Pancreas (tissue), 10 donors: ENCODE results near the gene CCDC28B. TPM values are rescaled to one million over a fixed set of nuclear protein-coding genes. Genes with fewer than 3 reads are reported as not detected.
A peak's percentile ranks its signal among the peaks of the same experiment; 100 is the strongest.

Source experiments
- ATAC-seq, 4 donors: fragments of 200-7000 bp; cut with Tn5 transposase; one replicate each; pipeline versions ENCODE4 v1.8.0 to v1.9.1; 2020; ENCODE audit warnings: mild to moderate bottlenecking in 4 of 4, moderate library complexity in 4 of 4
- DNase-seq, 6 donors: peaks; one replicate each; pipeline ENCODE4 v3.0.0-alpha.2; 2020
- FAIRE-seq: peaks from 2 replicates; lab custom pipeline; 2012; peaks lifted over from hg19 to GRCh38; lab: Jason Lieb, UNC
- H3K27ac ChIP-seq, 4 donors: fragments of 200-600 bp; sonication (generic); 1 replicate in 3 of 4; 2 replicates in 1 of 4; pipeline versions ENCODE4 v1.5.0 to v1.8.0; 2020
- H3K27me3 ChIP-seq, 4 donors: fragments of 200-600 bp; one replicate each; pipeline ENCODE4 v1.8.0; 2021
- H3K36me3 ChIP-seq, 3 donors: fragments of 200-600 bp; sonication (generic) in 1 of 3; one replicate each; pipeline versions ENCODE4 v1.5.0 to v1.8.0; 2020 to 2021
- H3K4me1 ChIP-seq, 3 donors: fragments of 200-600 bp; one replicate each; pipeline ENCODE4 v1.8.0; 2021
- H3K4me3 ChIP-seq, 4 donors: fragments of 200-600 bp; sonication (generic) in 2 of 4; one replicate each; pipeline versions ENCODE4 v1.5.0 to v1.8.0; 2020 to 2021
- H3K9me3 ChIP-seq, 4 donors: fragments of 200-600 bp; one replicate each; pipeline ENCODE4 v1.8.0; 2021
- WGBS, 2 donors: extraction: QIAGEN DNeasy Blood & Tissue Kit; methylation state at CpG; one replicate each; pipeline ENCODE4 v1.1.7; 2013; 5-methylcytosine and 5-hydroxymethylcytosine counted together
- intact Hi-C, 3 donors: fragments of 100-400 bp; cut with DNase I; formaldehyde crosslinking; loops; one replicate each; pipeline versions ENCODE4 v1.11.1 to v1.14.2; 2022
- polyA plus RNA-seq, 2 donors: library from polyadenylated mRNA; stranded (reverse); fragments of 200-250 nt; gene quantifications; one replicate each; pipeline ENCODE4 v1.2.3, GENCODE V29; 2013
- total RNA-seq, 6 donors: library from RNA; stranded (reverse); fragmentation: NEBNext Ultra II Directional in 4 of 6; extraction: Animal tissue kit (Norgen Biotek cat#: 25700) in 4 of 6; gene quantifications; one replicate each; pipeline versions ENCODE4 v1.2.1 to v1.2.4, GENCODE V29; 2021 to 2023
- TF ChIP-seq, protein P1 (sequence below), 4 donors: fragments of 200-600 bp; sonication (generic) in 3 of 4; IDR thresholded peaks; one replicate each; pipeline versions ENCODE4 v1.5.0 to v1.8.0; 2021; ENCODE audit warnings: antibody characterized with exemption in 4 of 4
- donor health status: healthy with polysubstance abuse.
- donor health status: DM: no; HTN: no; CAD: no; lungs with moderate emphysema.
- donor health status: DM: no; HTN: no; CAD: no.
- donor health status: control.
- donor health status: control.
- donor health status: Bipolar disorder and iron deficiency.
- donor health status: DM: yes; HTN: yes; CAD: no.
- donor health status: DM: no; HTN: no; CAD: no.
- donor health status: DM: no; HTN: no; CAD: no.
- donor health status: DM: yes; HTN: yes; CAD: no.

Gene CCDC28B
- total RNA-seq, result 1 to 10 TPM; 1.6 to 4.7 (median 3.0) TPM
- 1 to 10 TPM; 8.4 to 8.5 TPM for polyA plus RNA-seq

DNA sequence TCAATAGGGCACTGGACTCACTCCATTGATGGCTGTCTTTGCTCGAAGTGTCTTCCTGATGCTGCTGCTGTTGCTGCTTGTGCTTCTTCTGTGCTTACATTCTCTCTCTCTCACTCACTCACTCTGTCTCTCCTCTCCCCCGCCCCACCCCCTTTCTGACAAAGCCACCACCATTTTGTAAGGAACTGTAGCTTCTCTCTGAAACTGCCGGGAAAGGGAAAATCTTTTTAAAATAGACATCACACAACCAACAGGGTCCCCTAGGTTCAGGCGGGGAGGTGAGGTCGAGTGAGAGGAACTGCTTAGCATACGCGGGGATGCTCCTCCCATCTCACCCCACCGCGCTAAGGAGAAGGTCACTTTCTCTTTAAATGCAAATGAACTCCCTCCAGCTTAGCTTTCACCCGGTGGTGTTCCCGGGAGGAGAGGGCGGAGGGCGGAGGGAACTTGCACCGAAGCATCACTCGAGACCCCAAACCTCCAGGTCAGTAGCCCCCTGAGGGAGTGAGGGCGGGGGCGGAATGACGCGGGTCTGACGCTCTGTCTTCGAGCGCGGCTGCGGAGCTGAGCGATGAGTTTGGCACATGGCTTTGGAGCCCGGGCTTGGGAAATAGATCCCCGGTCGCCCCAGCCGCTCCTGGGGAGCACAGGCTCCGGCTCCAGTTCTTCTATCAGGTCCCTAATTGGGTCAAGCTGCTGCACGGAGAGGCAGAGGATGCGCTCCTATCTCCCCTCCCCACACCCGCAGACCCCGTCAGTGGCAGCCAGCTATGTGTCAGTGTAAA is at the start of gene CCDC28B:
Gene CCDC28B, plus strand, starts transcription at position 370 of the 785 bp plus-strand sequence. CDS start 1,341 bp downstream, outside the sequence.
- ATAC-seq, result peak; percentile 49 to 71 (median 60)
- no peaks in the 10 kb centered on the region for H3K27me3 ChIP-seq
- WGBS, 2 donors, result 0 to 1% methylated on average over 29 to 34 of the region's 34 CpGs
- peak within 1 kb of the TSS; percentile 29 to 71 (median 56) for H3K27ac ChIP-seq
- peak within 1 kb of the TSS; percentile 26 to 67 (median 52) for H3K4me3 ChIP-seq
- intact Hi-C loops, result no loop called here
- TF ChIP-seq, protein P1, sequence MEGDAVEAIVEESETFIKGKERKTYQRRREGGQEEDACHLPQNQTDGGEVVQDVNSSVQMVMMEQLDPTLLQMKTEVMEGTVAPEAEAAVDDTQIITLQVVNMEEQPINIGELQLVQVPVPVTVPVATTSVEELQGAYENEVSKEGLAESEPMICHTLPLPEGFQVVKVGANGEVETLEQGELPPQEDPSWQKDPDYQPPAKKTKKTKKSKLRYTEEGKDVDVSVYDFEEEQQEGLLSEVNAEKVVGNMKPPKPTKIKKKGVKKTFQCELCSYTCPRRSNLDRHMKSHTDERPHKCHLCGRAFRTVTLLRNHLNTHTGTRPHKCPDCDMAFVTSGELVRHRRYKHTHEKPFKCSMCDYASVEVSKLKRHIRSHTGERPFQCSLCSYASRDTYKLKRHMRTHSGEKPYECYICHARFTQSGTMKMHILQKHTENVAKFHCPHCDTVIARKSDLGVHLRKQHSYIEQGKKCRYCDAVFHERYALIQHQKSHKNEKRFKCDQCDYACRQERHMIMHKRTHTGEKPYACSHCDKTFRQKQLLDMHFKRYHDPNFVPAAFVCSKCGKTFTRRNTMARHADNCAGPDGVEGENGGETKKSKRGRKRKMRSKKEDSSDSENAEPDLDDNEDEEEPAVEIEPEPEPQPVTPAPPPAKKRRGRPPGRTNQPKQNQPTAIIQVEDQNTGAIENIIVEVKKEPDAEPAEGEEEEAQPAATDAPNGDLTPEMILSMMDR (IDR thresholded peaks at IDR 0.05), result no peak
- peaks cover 0 to 4% (median under 1%) of the 10 kb centered on the region in 3 donors for H3K36me3 ChIP-seq
- FAIRE-seq, result no peak
- H3K4me1 ChIP-seq, result peaks cover 7 to 11% (median 10%) of the 10 kb centered on the region in 3 donors
- no peaks in the 10 kb centered on the region for H3K9me3 ChIP-seq
- peak; percentile 43 to 77 (median 57) for DNase-seq

DNA sequence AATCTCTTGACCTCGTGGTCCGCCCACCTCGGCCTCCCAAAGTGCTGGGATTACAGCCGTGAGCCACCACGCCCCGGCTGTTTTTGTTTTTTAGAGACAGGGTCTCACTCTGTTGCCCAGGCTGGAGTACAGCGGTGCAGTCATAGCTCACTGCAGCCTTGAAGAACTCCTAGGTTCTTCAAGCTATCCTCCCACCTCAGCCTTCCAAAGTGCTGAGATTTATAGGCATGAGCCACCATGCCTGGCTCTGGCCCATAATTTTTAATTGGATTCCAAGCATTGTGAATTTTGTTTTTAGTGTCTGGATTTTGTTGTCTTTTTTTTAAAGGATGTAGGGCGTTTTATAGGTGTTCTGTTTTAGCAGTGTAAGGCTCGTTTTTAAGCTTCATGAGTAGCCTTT is 49.5 kb upstream of the CCDC28B start:
- Histone ChIP-seq H3K27me3 (no peaks in the 10 kb centered on the region), H3K36me3 (no peaks in the 10 kb centered on the region), H3K27ac (no peak overlapping the region), H3K4me3 (no peak overlapping the region), H3K4me1 (peaks cover 0 to 3% (median 0%) of the 10 kb centered on the region in 3 donors), H3K9me3 (no peaks in the 10 kb centered on the region)
- intact Hi-C loops, result no loop called here
- TF ChIP-seq, protein P1 (IDR thresholded peaks at IDR 0.05), result no peak
- whole genome bisulfite sequencing, 2 donors, result 90 to 92% methylated on average over 9 of the region's 9 CpGs
- ATAC-seq (no peak), FAIRE-seq (no peak), DNase-seq (no peak)

DNA sequence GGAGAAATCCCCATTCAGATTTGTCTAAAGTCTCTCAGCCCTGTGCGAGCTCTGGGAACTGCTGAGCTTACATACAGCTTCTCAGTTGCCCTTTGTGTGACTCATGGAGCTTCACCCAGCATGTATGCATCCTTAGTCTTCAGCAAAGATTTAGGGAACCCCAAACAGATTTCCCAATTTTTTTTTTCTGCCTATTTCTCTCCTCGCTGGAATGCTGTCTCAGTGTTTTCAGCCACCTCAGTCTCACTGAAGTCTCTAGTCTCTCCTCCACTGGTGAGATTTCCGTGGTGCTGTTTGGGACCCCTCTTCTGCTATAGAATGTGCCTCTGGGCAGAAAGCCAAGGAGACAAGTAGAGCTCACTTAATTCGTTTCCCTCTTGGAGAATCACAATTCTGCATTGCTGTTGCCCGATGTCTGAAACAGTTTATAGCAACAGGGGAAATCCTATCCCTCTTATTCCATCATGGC is 49.0 kb upstream of the CCDC28B start:
- H3K4me3 ChIP-seq, result no peak overlapping the region

DNA sequence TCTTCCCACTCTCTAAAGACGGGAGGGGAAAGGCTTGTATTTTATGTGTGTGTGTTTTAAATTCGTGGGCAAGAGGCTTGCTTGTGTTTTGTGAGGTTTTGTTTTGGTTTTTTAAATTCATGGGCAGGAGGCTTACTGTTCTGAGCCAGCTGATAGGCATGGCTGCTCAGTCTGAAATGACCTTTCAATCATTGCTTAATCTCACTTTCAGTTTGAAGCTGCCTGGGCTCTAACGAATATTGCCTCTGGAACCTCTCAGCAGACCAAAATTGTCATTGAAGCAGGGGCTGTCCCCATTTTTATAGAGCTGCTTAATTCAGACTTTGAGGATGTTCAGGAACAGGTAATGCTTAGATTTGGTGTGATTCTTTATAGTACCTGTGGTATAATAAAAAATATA is 41.2 kb upstream of the CCDC28B start:
- TF ChIP-seq, protein P1 (IDR thresholded peaks at IDR 0.05), result no peak
- peaks cover 3 to 43% (median 24%) of the 10 kb centered on the region in 3 donors for H3K36me3 ChIP-seq
- intact Hi-C loops, result no loop called here
- ATAC-seq, result no peak
- no peaks in the 10 kb centered on the region for H3K9me3 ChIP-seq
- H3K27me3 ChIP-seq, result no peaks in the 10 kb centered on the region
- WGBS, 2 donors, result 66 to 69% methylated on average over 3 of the region's 3 CpGs
- no peak for DNase-seq
- no peak overlapping the region for H3K27ac ChIP-seq
- no peak for FAIRE-seq
- peaks cover 0 to 3% (median 0%) of the 10 kb centered on the region in 3 donors for H3K4me1 ChIP-seq
- no peak overlapping the region for H3K4me3 ChIP-seq

More for the DNA sequence above, 49.0 kb upstream of the CCDC28B start:
- intact Hi-C loops, result no loop called here
- Histone ChIP-seq H3K9me3 (no peaks in the 10 kb centered on the region), H3K27ac (no peak overlapping the region), H3K27me3 (no peaks in the 10 kb centered on the region), H3K4me1 (peaks cover 0 to 3% (median 0%) of the 10 kb centered on the region in 3 donors), H3K36me3 (peaks cover 0 to 2% (median 1%) of the 10 kb centered on the region in 3 donors)
- WGBS, 2 donors, result 70 to 75% methylated on average over 5 of the region's 5 CpGs
- TF ChIP-seq, protein P1 (IDR thresholded peaks at IDR 0.05), result no peak
- no peak for FAIRE-seq
- DNase-seq, result no peak
- no peak for ATAC-seq
